Measurements from ENCODE around the gene TRMT5.

DNA sequence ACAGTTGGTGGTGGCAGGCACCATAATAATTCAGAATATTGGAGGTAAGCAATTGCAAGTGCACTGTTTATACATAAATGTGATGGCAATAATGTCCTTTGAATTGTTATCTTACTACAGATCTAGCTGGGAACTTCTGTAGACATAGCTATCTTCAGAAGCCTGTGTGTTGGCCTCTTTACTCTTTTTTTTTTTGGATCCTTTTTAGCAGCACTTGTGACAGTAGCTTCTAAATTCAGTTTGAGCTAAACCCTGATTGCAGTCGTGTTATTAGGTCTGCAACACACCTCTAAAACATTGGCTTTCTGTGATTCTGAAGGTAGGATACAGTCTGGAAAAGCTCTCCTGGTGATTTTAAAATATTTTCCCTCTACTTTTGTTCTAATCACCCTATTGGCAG lies 38.7 kb upstream of the TRMT5 start:
- TF ChIP-seq, protein P1, sequence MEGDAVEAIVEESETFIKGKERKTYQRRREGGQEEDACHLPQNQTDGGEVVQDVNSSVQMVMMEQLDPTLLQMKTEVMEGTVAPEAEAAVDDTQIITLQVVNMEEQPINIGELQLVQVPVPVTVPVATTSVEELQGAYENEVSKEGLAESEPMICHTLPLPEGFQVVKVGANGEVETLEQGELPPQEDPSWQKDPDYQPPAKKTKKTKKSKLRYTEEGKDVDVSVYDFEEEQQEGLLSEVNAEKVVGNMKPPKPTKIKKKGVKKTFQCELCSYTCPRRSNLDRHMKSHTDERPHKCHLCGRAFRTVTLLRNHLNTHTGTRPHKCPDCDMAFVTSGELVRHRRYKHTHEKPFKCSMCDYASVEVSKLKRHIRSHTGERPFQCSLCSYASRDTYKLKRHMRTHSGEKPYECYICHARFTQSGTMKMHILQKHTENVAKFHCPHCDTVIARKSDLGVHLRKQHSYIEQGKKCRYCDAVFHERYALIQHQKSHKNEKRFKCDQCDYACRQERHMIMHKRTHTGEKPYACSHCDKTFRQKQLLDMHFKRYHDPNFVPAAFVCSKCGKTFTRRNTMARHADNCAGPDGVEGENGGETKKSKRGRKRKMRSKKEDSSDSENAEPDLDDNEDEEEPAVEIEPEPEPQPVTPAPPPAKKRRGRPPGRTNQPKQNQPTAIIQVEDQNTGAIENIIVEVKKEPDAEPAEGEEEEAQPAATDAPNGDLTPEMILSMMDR (IDR thresholded peaks at IDR 0.05): no peak
- TF ChIP-seq POLR2A (IDR thresholded peaks at IDR 0.05): no peak

Data from adrenal gland (tissue), 5 donors.